Measurements from ENCODE around the gene TULP4. TPM values are rescaled to one million over a fixed set of nuclear protein-coding genes. Genes with fewer than 3 reads are reported as not detected.

The TULP4 gene
- total and polyA plus RNA-seq, 4 experiments from 2014 or later: 14.8 to 94.1 (median 63.6) TPM

DNA sequence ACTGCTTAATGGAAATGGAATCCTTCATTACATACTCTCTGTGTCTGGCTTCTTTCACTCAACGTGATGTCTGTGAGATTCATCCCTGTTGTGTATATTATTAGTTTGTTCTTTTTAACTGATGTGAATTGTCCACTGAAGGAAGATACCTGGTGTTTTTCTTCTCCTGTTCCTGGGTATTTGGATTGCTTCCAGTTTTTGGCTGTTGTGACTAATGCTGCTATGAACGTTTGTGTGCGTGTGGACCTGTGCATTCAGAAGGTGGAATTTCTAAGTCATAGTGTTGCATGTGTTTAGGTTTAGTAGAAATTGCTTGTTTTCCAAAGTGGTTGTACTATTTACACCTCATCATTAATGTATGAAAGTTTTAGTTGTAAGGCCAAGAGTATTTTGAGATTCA lies 3.8 kb downstream of the TULP4 start:
- peaks cover 54 to 68% of the 10 kb centered on the region in 2 donors for H3K36me3 Mint-ChIP-seq
- no peak overlapping the region for H3K27ac ChIP-seq (ENCODE audit: low read depth, low read length)
- POLR2A ChIA-PET (ENCODE audit: partially characterized antibody): no interaction called here

GRCh38 chr6:158321960-158322359 lies 9.7 kb downstream of the TULP4 start:
- POLR2A ChIA-PET (ENCODE audit: partially characterized antibody): no interaction called here
- H3K4me3 Mint-ChIP-seq: no peak overlapping the region
- H3K9me3 ChIP-seq (ENCODE audit: control insufficient read depth in 1 of 2, low read length in 2 of 2): no peaks in the 10 kb centered on the region
- no peaks in the 10 kb centered on the region for H3K9me3 Mint-ChIP-seq
- no peak overlapping the region for H3K27ac ChIP-seq (ENCODE audit: low read depth, low read length)
- CTCF ChIA-PET (ENCODE audit: partially characterized antibody): no interaction called here
- peaks cover 20% of the 10 kb centered on the region for H3K4me1 ChIP-seq (ENCODE audit: insufficient read depth, low read length)
- no peaks in the 10 kb centered on the region for H3K36me3 ChIP-seq (ENCODE audit: insufficient read depth, low read length)
- H3K27me3 Mint-ChIP-seq: no peaks in the 10 kb centered on the region
- H3K4me1 Mint-ChIP-seq: peaks cover 34 to 46% (median 41%) of the 10 kb centered on the region in 4 donors
- no peaks in the 10 kb centered on the region for H3K27me3 ChIP-seq (ENCODE audit: insufficient read depth, low read length)
- peaks cover 25 to 38% of the 10 kb centered on the region in 2 donors for H3K36me3 Mint-ChIP-seq
- no peak overlapping the region for H3K4me3 ChIP-seq (ENCODE audit: low read length in 2 of 2)
- DNase-seq: no peak
- intact Hi-C loops (cut with micrococcal nuclease): no loop called here
- H3K27ac Mint-ChIP-seq: peak overlapping the region in 1 of 7 donors; percentile 3

More for the DNA sequence above, 3.8 kb downstream of the TULP4 start:
- intact Hi-C loops (cut with micrococcal nuclease): no loop called here
- no peaks in the 10 kb centered on the region for H3K27me3 Mint-ChIP-seq
- Histone ChIP-seq H3K27me3 (ENCODE audit: insufficient read depth, low read length) (no peaks in the 10 kb centered on the region), H3K4me3 (ENCODE audit: low read length in 2 of 2) (no peak overlapping the region), H3K4me1 (ENCODE audit: insufficient read depth, low read length) (no peaks in the 10 kb centered on the region), H3K36me3 (ENCODE audit: insufficient read depth, low read length) (no peaks in the 10 kb centered on the region), H3K9me3 (ENCODE audit: control insufficient read depth in 1 of 2, low read length in 2 of 2) (no peaks in the 10 kb centered on the region)
- peaks cover 0 to 2% (median 0%) of the 10 kb centered on the region in 8 donors for H3K9me3 Mint-ChIP-seq
- CTCF ChIA-PET (ENCODE audit: partially characterized antibody): no interaction called here
- H3K4me1 Mint-ChIP-seq: peaks cover 0 to 17% (median 12%) of the 10 kb centered on the region in 4 donors
- H3K4me3 Mint-ChIP-seq: no peak overlapping the region
- no peak for DNase-seq
- H3K27ac Mint-ChIP-seq: no peak overlapping the region

DNA sequence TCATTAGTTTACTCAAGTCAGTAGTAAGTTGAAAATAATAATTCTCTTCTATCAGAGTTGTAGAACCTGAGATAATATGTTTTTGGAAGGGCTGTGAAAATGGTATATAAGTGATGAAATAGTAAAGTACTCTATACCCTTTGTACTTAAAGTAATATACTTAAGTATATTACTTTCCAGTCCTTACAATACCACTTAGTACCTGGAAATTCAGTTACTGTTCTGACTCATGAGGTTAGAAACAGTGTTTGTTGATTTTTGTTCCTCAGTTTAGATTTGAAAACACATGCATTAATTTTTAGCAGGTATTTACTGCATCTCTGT lies 10.1 kb downstream of the TULP4 start:
- H3K27ac ChIP-seq (ENCODE audit: low read depth, low read length): no peak overlapping the region
- peak overlapping the region in 2 of 7 donors; percentile 3 to 18 for H3K27ac Mint-ChIP-seq
- peaks cover 37 to 49% (median 44%) of the 10 kb centered on the region in 4 donors for H3K4me1 Mint-ChIP-seq
- intact Hi-C loops (cut with micrococcal nuclease): no loop called here
- no peaks in the 10 kb centered on the region for H3K9me3 ChIP-seq (ENCODE audit: control insufficient read depth in 1 of 2, low read length in 2 of 2)
- H3K4me3 Mint-ChIP-seq: no peak overlapping the region
- no peaks in the 10 kb centered on the region for H3K36me3 ChIP-seq (ENCODE audit: insufficient read depth, low read length)
- ChIA-PET POLR2A (ENCODE audit: partially characterized antibody) (no interaction called here), CTCF (ENCODE audit: partially characterized antibody) (no interaction called here)
- H3K36me3 Mint-ChIP-seq: peaks cover 21 to 38% of the 10 kb centered on the region in 2 donors
- H3K4me3 ChIP-seq (ENCODE audit: low read length in 2 of 2): no peak overlapping the region
- H3K27me3 ChIP-seq (ENCODE audit: insufficient read depth, low read length): no peaks in the 10 kb centered on the region
- H3K9me3 Mint-ChIP-seq: no peaks in the 10 kb centered on the region
- H3K4me1 ChIP-seq (ENCODE audit: insufficient read depth, low read length): peaks cover 24% of the 10 kb centered on the region
- H3K27me3 Mint-ChIP-seq: no peaks in the 10 kb centered on the region
- DNase-seq: no peak

GRCh38 chr6:158322724-158323560 lies 10.7 kb downstream of the TULP4 start:
- no peak overlapping the region for H3K4me3 ChIP-seq (ENCODE audit: low read length in 2 of 2)
- ChIA-PET POLR2A (ENCODE audit: partially characterized antibody) (no interaction called here), CTCF (ENCODE audit: partially characterized antibody) (no interaction called here)
- H3K9me3 ChIP-seq (ENCODE audit: control insufficient read depth in 1 of 2, low read length in 2 of 2): no peaks in the 10 kb centered on the region
- peaks cover 41 to 54% (median 49%) of the 10 kb centered on the region in 4 donors for H3K4me1 Mint-ChIP-seq
- intact Hi-C loops (cut with micrococcal nuclease): no loop called here
- no peak overlapping the region for H3K27ac ChIP-seq (ENCODE audit: low read depth, low read length)
- no peak for DNase-seq
- no peaks in the 10 kb centered on the region for H3K9me3 Mint-ChIP-seq
- H3K27ac Mint-ChIP-seq: peak overlapping the region in 4 of 7 donors; percentile 10 to 33 (median 22)
- no peaks in the 10 kb centered on the region for H3K27me3 ChIP-seq (ENCODE audit: insufficient read depth, low read length)
- H3K4me3 Mint-ChIP-seq: peak overlapping the region in 1 of 8 donors; percentile 1
- H3K36me3 ChIP-seq (ENCODE audit: insufficient read depth, low read length): no peaks in the 10 kb centered on the region
- peaks cover 25% of the 10 kb centered on the region for H3K4me1 ChIP-seq (ENCODE audit: insufficient read depth, low read length)
- H3K27me3 Mint-ChIP-seq: no peaks in the 10 kb centered on the region
- H3K36me3 Mint-ChIP-seq: peaks cover 16 to 34% of the 10 kb centered on the region in 2 donors

GRCh38 chr6:158323561-158323958 lies 11.3 kb downstream of the TULP4 start:
- no peaks in the 10 kb centered on the region for H3K9me3 ChIP-seq (ENCODE audit: control insufficient read depth in 1 of 2, low read length in 2 of 2)
- peak overlapping the region in 1 of 7 donors; percentile 26 for H3K27ac Mint-ChIP-seq
- H3K9me3 Mint-ChIP-seq: no peaks in the 10 kb centered on the region
- peaks cover 12 to 36% of the 10 kb centered on the region in 2 donors for H3K36me3 Mint-ChIP-seq
- DNase-seq: no peak
- H3K27me3 Mint-ChIP-seq: no peaks in the 10 kb centered on the region
- H3K27ac ChIP-seq (ENCODE audit: low read depth, low read length): no peak overlapping the region
- peaks cover 25% of the 10 kb centered on the region for H3K4me1 ChIP-seq (ENCODE audit: insufficient read depth, low read length)
- ChIA-PET POLR2A (ENCODE audit: partially characterized antibody) (no interaction called here), CTCF (ENCODE audit: partially characterized antibody) (no interaction called here)
- no peaks in the 10 kb centered on the region for H3K27me3 ChIP-seq (ENCODE audit: insufficient read depth, low read length)
- peak overlapping the region in 1 of 8 donors; percentile 1 for H3K4me3 Mint-ChIP-seq
- no peak overlapping the region for H3K4me3 ChIP-seq (ENCODE audit: low read length in 2 of 2)
- peaks cover 43 to 59% (median 51%) of the 10 kb centered on the region in 4 donors for H3K4me1 Mint-ChIP-seq
- no peaks in the 10 kb centered on the region for H3K36me3 ChIP-seq (ENCODE audit: insufficient read depth, low read length)
- intact Hi-C loops (cut with micrococcal nuclease): no loop called here

- H3K9me3 Mint-ChIP-seq: no peaks in the 10 kb centered on the region
- H3K27ac ChIP-seq (ENCODE audit: low read depth, low read length): no peak overlapping the region
- H3K27ac Mint-ChIP-seq: peak overlapping the region in 1 of 7 donors; percentile 23
- peaks cover 25% of the 10 kb centered on the region for H3K4me1 ChIP-seq (ENCODE audit: insufficient read depth, low read length)
- H3K27me3 Mint-ChIP-seq: no peaks in the 10 kb centered on the region
- no peaks in the 10 kb centered on the region for H3K36me3 ChIP-seq (ENCODE audit: insufficient read depth, low read length)
- H3K4me3 ChIP-seq (ENCODE audit: low read length in 2 of 2): no peak overlapping the region
- no peak overlapping the region for H3K4me3 Mint-ChIP-seq
- ChIA-PET POLR2A (ENCODE audit: partially characterized antibody) (no interaction called here), CTCF (ENCODE audit: partially characterized antibody) (interaction anchor here (1.2 kb wide), 1 partner anchor 103 kb away, joined by 3 read pairs; no protein-coding TSS in a partner anchor)
- intact Hi-C loops (cut with micrococcal nuclease): no loop called here
- DNase-seq: no peak
- no peaks in the 10 kb centered on the region for H3K27me3 ChIP-seq (ENCODE audit: insufficient read depth, low read length)
- H3K4me1 Mint-ChIP-seq: peaks cover 45 to 58% (median 51%) of the 10 kb centered on the region in 4 donors
- no peaks in the 10 kb centered on the region for H3K9me3 ChIP-seq (ENCODE audit: control insufficient read depth in 1 of 2, low read length in 2 of 2)
- H3K36me3 Mint-ChIP-seq: peaks cover 10 to 34% of the 10 kb centered on the region in 2 donors
Measured at GRCh38 chr6:158324136-158324535, 11.9 kb downstream of the TULP4 start.

DNA sequence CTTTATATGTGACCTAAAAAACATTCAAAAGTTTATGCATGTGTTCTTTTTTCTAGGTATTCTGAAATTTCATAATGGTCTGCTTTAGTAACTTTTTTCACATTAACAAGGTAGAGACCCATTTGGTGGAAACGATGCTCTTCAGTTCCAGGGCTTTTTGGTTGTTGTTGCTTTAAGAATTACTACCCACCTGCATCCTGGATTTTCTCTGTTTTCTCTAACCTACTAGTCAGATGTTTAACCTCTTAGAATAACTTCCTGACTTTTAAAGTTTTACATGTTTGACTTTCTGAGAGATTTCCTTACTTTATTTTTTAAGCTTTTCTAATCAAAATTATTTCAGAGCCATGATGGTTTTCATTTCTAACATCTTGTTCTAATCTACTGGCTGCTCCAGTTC lies 14.9 kb downstream of the TULP4 start:
- Mint-ChIP-seq H3K9me3 (peaks cover 0 to 3% (median 1%) of the 10 kb centered on the region in 8 donors), H3K36me3 (peaks cover 5 to 29% of the 10 kb centered on the region in 2 donors), H3K27ac (peak overlapping the region in 3 of 7 donors; percentile 28 to 61 (median 32)), H3K27me3 (no peaks in the 10 kb centered on the region), H3K4me3 (no peak overlapping the region), H3K4me1 (peaks cover 35 to 45% (median 41%) of the 10 kb centered on the region in 4 donors)
- ChIA-PET CTCF (ENCODE audit: partially characterized antibody) (no interaction called here), POLR2A (ENCODE audit: partially characterized antibody) (interaction anchor here (0.8 kb wide), 1 partner anchor 186 kb away, joined by 3 read pairs; no protein-coding TSS in a partner anchor)
- peaks cover 21% of the 10 kb centered on the region for H3K4me1 ChIP-seq (ENCODE audit: insufficient read depth, low read length)
- H3K4me3 ChIP-seq (ENCODE audit: low read length in 2 of 2): no peak overlapping the region
- no peaks in the 10 kb centered on the region for H3K9me3 ChIP-seq (ENCODE audit: control insufficient read depth in 1 of 2, low read length in 2 of 2)
- no peak overlapping the region for H3K27ac ChIP-seq (ENCODE audit: low read depth, low read length)
- intact Hi-C loops (cut with micrococcal nuclease): no loop called here
- DNase-seq: no peak
- no peaks in the 10 kb centered on the region for H3K36me3 ChIP-seq (ENCODE audit: insufficient read depth, low read length)
- no peaks in the 10 kb centered on the region for H3K27me3 ChIP-seq (ENCODE audit: insufficient read depth, low read length)

Data from CD4-positive, alpha-beta memory T cell (primary cell).